Body of pancreas (tissue), 4 donors: ENCODE measurements around the gene PCDHB9.

ENCODE experiments used
- POLR2A ChIP-seq, 3 donors: fragments of 450-650 bp; IDR thresholded peaks; one replicate each; pipeline ENCODE4 v1.6.1; 2016; ENCODE audit warnings: antibody characterized with exemption in 3 of 3, mild to moderate bottlenecking in 2 of 3
- TF ChIP-seq, protein P1 (sequence below), 7 experiments: fragments of 450-650 bp in 4 of 7; fragments of 200-600 bp in 3 of 7; sonication (generic) in 3 of 7; IDR thresholded peaks; one replicate each; pipeline ENCODE4 v1.5.1; 2016 to 2019; ENCODE audit warnings: antibody characterized with exemption in 7 of 7

DNA sequence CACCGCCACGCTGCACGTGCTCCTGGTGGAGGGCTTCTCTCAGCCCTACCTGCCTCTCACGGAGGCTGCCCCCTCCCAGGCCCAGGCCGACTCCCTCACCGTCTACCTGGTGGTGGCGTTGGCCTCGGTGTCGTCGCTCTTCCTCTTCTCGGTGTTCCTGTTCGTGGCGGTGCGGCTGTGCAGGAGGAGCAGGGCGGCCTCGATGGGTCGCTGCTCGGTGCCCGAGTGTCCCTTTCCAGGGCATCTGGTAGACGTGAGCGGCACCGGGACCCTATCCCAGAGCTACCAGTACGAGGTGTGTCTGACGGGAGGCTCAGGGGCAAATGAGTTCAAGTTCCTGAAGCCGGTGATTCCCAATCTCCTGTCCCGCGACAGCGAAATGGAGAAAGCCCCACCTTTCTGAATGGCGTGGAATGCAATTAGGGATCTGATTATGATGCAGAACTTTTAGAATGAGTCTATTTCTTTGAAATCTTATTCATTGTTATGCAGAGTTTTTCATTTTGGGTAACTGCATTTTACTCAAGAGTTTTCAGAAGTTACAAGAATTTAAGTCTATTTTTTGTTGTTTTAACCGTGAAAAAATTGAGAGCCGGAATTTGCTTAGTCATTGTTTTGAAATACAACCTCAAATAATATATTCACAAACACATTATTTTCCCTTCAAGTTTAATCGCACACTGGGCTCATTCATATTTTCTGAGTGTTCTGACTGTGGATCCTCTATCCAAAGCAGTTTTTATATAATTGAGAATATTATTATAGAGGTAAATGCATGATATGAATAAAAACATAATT is 49.8 kb downstream of the PCDHB9 start:
- TF ChIP-seq, protein P1, sequence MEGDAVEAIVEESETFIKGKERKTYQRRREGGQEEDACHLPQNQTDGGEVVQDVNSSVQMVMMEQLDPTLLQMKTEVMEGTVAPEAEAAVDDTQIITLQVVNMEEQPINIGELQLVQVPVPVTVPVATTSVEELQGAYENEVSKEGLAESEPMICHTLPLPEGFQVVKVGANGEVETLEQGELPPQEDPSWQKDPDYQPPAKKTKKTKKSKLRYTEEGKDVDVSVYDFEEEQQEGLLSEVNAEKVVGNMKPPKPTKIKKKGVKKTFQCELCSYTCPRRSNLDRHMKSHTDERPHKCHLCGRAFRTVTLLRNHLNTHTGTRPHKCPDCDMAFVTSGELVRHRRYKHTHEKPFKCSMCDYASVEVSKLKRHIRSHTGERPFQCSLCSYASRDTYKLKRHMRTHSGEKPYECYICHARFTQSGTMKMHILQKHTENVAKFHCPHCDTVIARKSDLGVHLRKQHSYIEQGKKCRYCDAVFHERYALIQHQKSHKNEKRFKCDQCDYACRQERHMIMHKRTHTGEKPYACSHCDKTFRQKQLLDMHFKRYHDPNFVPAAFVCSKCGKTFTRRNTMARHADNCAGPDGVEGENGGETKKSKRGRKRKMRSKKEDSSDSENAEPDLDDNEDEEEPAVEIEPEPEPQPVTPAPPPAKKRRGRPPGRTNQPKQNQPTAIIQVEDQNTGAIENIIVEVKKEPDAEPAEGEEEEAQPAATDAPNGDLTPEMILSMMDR (IDR thresholded peaks at IDR 0.05), result no peak
- TF ChIP-seq POLR2A (IDR thresholded peaks at IDR 0.05), result no peak
